Common myeloid progenitor, CD34-positive (primary cell): Measurements from ENCODE around the gene ZNF619.

Source experiments
- CTCF ChIA-PET: fragments of 350-600 bp; sonication (Branson Sonifier 250); formaldehyde crosslinking; loops from one replicate; lab custom pipeline; 2021; ENCODE audit warnings: antibody characterized with exemption; lab: Charles Lee
- POLR2A ChIA-PET: fragments of 350-600 bp; sonication (Branson Sonifier 250); formaldehyde crosslinking; loops from one replicate; lab custom pipeline; 2021; ENCODE audit warnings: antibody characterized with exemption; lab: Charles Lee
- DNase-seq, 3 donors: peaks; one replicate each; pipeline versions ENCODE4 v3.0.0 to v3.0.0-alpha.2; 2013
- H3K27ac ChIP-seq, 2 experiments: 1 replicate in 1 of 2; 2 replicates in 1 of 2; pipeline ENCODE4 v1.7.0; 2013; ENCODE audit warnings: inconsistent platforms in 2 of 2, low read length in 2 of 2, mild to moderate bottlenecking in 2 of 2, low read depth in 1 of 2, moderate library complexity in 1 of 2; ENCODE audit not compliant: severe bottlenecking in 2 of 2, insufficient read depth in 1 of 2, poor library complexity in 1 of 2
- H3K27me3 ChIP-seq, 5 experiments: replicated peaks in 2 of 5; 1 replicate in 3 of 5; 2 replicates in 2 of 5; pipeline versions ENCODE4 v1.6.1 to v1.7.0; 2013; ENCODE audit warnings: low read length in 4 of 5, mild to moderate bottlenecking in 2 of 5, moderate library complexity in 2 of 5, inconsistent platforms in 1 of 5; ENCODE audit not compliant: insufficient read depth in 5 of 5, control insufficient read depth in 4 of 5
- H3K36me3 ChIP-seq, 4 experiments: 1 replicate in 2 of 4; 2 replicates in 2 of 4; pipeline versions ENCODE4 v1.6.1 to v1.7.0; 2013; ENCODE audit warnings: low read length in 3 of 4, control low read depth in 1 of 4, mild to moderate bottlenecking in 1 of 4; ENCODE audit not compliant: control insufficient read depth in 4 of 4, insufficient read depth in 4 of 4
- H3K4me1 ChIP-seq, 4 experiments: 1 replicate in 3 of 4; 2 replicates in 1 of 4; pipeline versions ENCODE4 v1.6.1 to v1.7.1; 2013; ENCODE audit warnings: low read length in 3 of 4, mild to moderate bottlenecking in 3 of 4, control low read depth in 1 of 4, inconsistent platforms in 1 of 4, moderate library complexity in 1 of 4; ENCODE audit not compliant: control insufficient read depth in 4 of 4, insufficient read depth in 4 of 4; ENCODE audit errors: control extremely low read depth in 1 of 4
- H3K4me3 ChIP-seq, 7 experiments: 1 replicate in 4 of 7; 2 replicates in 3 of 7; pipeline versions ENCODE4 v1.5.1 to v1.7.0; 2013; ENCODE audit warnings: mild to moderate bottlenecking in 7 of 7, low read length in 6 of 7, moderate library complexity in 6 of 7, inconsistent platforms in 2 of 7, low read depth in 2 of 7, control low read depth in 1 of 7; ENCODE audit not compliant: insufficient read depth in 4 of 7, control insufficient read depth in 1 of 7; ENCODE audit errors: extremely low read depth in 1 of 7
- H3K9me3 ChIP-seq, 5 experiments: 1 replicate in 4 of 5; 2 replicates in 1 of 5; pipeline versions ENCODE4 v1.6.1 to v1.7.1; 2013; ENCODE audit warnings: low read length in 4 of 5, mild to moderate bottlenecking in 2 of 5, inconsistent platforms in 1 of 5, low read depth in 1 of 5, moderate library complexity in 1 of 5; ENCODE audit not compliant: control insufficient read depth in 4 of 5, insufficient read depth in 2 of 5; ENCODE audit errors: control extremely low read depth in 1 of 5
- WGBS: methylation state at CpG from one replicate; pipeline ENCODE4 v1.1.5; 2013; ENCODE audit not compliant: insufficient coverage; 5-methylcytosine and 5-hydroxymethylcytosine counted together

Gene ZNF619

GRCh38 chr3:40487172-40487571 lies 10.2 kb downstream of the ZNF619 start:
- no peak overlapping the region for H3K4me3 ChIP-seq
- ChIA-PET CTCF (interaction anchor here (0.6 to 1.9 kb wide), 3 partner anchors 18 to 715 kb away, joined by 3 to 6 read pairs (median 5); partner anchors contain the start of gene ZNF620), POLR2A (no interaction called here)
- no peaks in the 10 kb centered on the region for H3K4me1 ChIP-seq
- no peak for DNase-seq
- H3K27ac ChIP-seq = no peak overlapping the region
- peaks cover 30 to 69% (median 50%) of the 10 kb centered on the region in 4 experiments for H3K36me3 ChIP-seq
- WGBS = 94% methylated on average over 3 of the region's 3 CpGs
- H3K9me3 ChIP-seq = peaks cover 8 to 39% (median 25%) of the 10 kb centered on the region in 5 experiments
- no peaks in the 10 kb centered on the region for H3K27me3 ChIP-seq

DNA sequence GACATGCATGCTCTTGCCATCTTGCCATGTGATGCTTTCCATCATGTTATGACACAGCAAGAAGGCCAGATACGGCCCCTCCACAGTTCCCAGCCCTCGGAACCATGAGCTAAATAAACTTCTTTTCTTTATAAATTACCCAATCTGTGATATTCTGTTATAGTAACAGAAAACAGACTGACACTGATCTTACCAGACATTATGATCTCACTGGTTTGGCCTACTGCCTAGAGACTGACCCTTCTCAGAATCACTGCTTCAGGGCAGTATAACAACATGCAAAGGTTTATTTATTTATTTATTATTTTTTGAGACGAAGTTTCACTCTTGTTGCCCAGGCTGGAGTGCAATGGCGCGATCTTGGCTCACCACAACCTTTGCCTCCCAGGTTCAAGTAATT lies 14.0 kb downstream of the ZNF619 start:
- H3K27ac ChIP-seq = no peak overlapping the region
- no peaks in the 10 kb centered on the region for H3K27me3 ChIP-seq
- CTCF ChIA-PET = interaction anchor here (1.0 kb wide), 1 partner anchor 15 kb away, joined by 4 read pairs; the partner anchor contains the start of gene ZNF619
- H3K4me1 ChIP-seq = no peaks in the 10 kb centered on the region
- no peak overlapping the region for H3K4me3 ChIP-seq
- POLR2A ChIA-PET = no interaction called here
- WGBS = no CpG with 5 or more reads among the region's 5 CpGs
- H3K9me3 ChIP-seq = peaks cover 8 to 27% (median 19%) of the 10 kb centered on the region in 5 experiments
- peaks cover 20 to 34% (median 27%) of the 10 kb centered on the region in 4 experiments for H3K36me3 ChIP-seq
- no peak for DNase-seq

DNA sequence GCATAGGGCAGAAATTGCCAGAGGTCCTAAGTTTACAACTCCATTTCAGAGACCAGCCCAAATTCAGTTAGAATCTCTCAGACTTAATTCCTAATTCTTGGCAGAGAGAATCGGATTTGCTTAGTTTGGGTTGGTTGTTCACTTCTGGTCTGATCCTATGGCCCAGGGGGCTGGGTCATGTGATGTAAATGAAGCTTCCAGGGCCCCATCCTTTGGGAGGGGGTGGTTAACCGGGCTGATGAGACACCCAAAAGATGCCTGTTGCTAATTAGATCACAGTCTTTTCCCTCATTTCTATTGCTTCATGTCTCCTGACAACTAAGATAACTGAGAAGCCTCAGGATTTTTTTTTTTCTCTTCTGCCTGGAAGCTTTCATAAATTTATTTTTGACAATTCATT lies 17.8 kb downstream of the ZNF619 start:
- H3K27ac ChIP-seq = no peak overlapping the region
- no peaks in the 10 kb centered on the region for H3K27me3 ChIP-seq
- H3K9me3 ChIP-seq = no peaks in the 10 kb centered on the region
- peaks cover 0 to 6% (median 1%) of the 10 kb centered on the region in 4 experiments for H3K36me3 ChIP-seq
- no peak for DNase-seq
- no peak overlapping the region for H3K4me3 ChIP-seq
- WGBS = no CpG with 5 or more reads among the region's 2 CpGs
- no peaks in the 10 kb centered on the region for H3K4me1 ChIP-seq
- ChIA-PET POLR2A (no interaction called here), CTCF (interaction anchor here (1.2 to 1.7 kb wide), 2 partner anchors 11 to 13 kb away, joined by 4 to 5 read pairs; partner anchors contain the start of gene ZNF620)

DNA sequence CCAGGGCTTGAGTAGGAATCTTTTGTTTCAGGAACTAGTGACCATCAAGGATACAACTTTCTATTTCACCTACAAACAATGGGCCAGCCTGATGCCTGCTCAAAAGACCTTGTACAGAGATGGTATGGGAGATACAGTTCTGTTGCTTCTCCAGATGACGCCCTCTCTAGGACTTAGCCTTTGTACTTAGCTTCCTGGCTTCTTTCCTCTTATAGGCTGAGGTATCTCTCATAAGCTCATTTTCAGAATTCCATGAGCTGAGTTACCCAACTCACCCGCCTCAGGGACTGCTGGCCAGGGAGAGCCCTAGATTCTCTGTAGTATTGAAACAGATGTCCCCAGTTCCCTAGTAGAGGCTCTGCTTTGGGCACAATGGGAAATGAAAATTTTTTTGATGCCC lies 20.4 kb downstream of the ZNF619 start:
- Histone ChIP-seq H3K27me3 (no peaks in the 10 kb centered on the region), H3K9me3 (no peaks in the 10 kb centered on the region), H3K4me1 (no peaks in the 10 kb centered on the region), H3K36me3 (no peaks in the 10 kb centered on the region), H3K27ac (no peak overlapping the region), H3K4me3 (no peak overlapping the region)
- 89% methylated on average over 2 of the region's 2 CpGs for WGBS
- DNase-seq = no peak
- ChIA-PET POLR2A (no interaction called here), CTCF (interaction anchor here (1.1 kb wide), 1 partner anchor 8 kb away, joined by 3 read pairs; the partner anchor contains the start of gene ZNF620)

- Histone ChIP-seq H3K4me1 (peaks cover 0 to 4% (median 2%) of the 10 kb centered on the region in 4 experiments), H3K4me3 (no peak overlapping the region), H3K36me3 (no peaks in the 10 kb centered on the region), H3K9me3 (no peaks in the 10 kb centered on the region), H3K27me3 (no peaks in the 10 kb centered on the region), H3K27ac (no peak overlapping the region)
- no peak for DNase-seq
- CTCF ChIA-PET = no interaction called here
- POLR2A ChIA-PET = no interaction called here
- WGBS = no CpG with 5 or more reads among the region's 1 CpG
Observed at GRCh38 chr3:40499952-40500351, 23.0 kb downstream of the ZNF619 start.

DNA sequence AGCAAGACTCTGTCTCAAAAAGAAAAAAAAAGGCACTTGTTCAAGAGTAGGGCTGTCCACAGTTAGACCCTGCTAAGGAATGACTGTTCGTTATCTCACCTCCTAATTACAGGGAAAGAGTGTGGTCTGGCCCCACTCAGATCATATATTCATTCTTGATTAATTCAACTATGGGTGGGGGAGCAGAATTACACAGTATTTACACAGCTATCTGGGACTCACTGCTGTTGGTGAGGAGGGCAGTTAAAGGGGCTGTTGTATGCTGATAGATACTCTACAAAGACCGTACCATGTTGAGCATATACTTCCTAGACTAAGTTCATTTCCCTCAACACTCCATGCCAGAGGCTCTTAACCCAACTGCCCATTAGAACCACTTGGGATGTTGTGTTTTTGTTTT lies 25.1 kb downstream of the ZNF619 start:
- WGBS = no CpG with 5 or more reads among the region's 2 CpGs
- H3K27ac ChIP-seq = no peak overlapping the region
- no peaks in the 10 kb centered on the region for H3K9me3 ChIP-seq
- DNase-seq = peak in 2 of 3 donors; percentile 9 to 36
- ChIA-PET CTCF (no interaction called here), POLR2A (no interaction called here)
- H3K4me1 ChIP-seq = peaks cover 3 to 11% (median 8%) of the 10 kb centered on the region in 4 experiments
- H3K27me3 ChIP-seq = no peaks in the 10 kb centered on the region
- no peaks in the 10 kb centered on the region for H3K36me3 ChIP-seq
- H3K4me3 ChIP-seq = no peak overlapping the region

- CTCF ChIA-PET = interaction anchor here (1.0 to 2.4 kb wide), 14 partner anchors 8 to 1373 kb away, joined by 3 to 13 read pairs (median 4); partner anchors contain the start of gene ZNF621
- Histone ChIP-seq H3K27ac (no peak overlapping the region), H3K27me3 (no peaks in the 10 kb centered on the region), H3K4me3 (peak overlapping the region in 3 of 7 experiments; percentile 85 to 97 (median 89)), H3K9me3 (no peaks in the 10 kb centered on the region), H3K36me3 (peaks cover 0 to 9% (median 4%) of the 10 kb centered on the region in 4 experiments), H3K4me1 (peaks cover 3 to 11% (median 8%) of the 10 kb centered on the region in 4 experiments)
- 93% methylated on average over 5 of the region's 5 CpGs for WGBS
- DNase-seq = peak in 2 of 3 donors; percentile 6 to 13
- POLR2A ChIA-PET = no interaction called here
Observed at GRCh38 chr3:40504636-40505430, 27.9 kb downstream of the ZNF619 start.
